Measurements from ENCODE around the gene CELF4.

Gene CELF4

GRCh38 chr18:37511721-37512298 lies 53.8 kb downstream of the CELF4 start:
- no peak for DNase-seq
- Histone ChIP-seq H3K4me1 (ENCODE audit: control insufficient read depth, insufficient read depth, low read length, poor library complexity, severe bottlenecking) (no peaks in the 10 kb centered on the region), H3K9me3 (ENCODE audit: control insufficient read depth, low read length) (no peaks in the 10 kb centered on the region), H3K4me3 (ENCODE audit: insufficient read depth, low read depth, low read length, poor library complexity, severe bottlenecking) (no peak overlapping the region), H3K36me3 (ENCODE audit: control insufficient read depth, insufficient read depth, low read length) (no peaks in the 10 kb centered on the region), H3K27me3 (replicated peaks; ENCODE audit: control insufficient read depth, insufficient read depth, low read length, poor library complexity, severe bottlenecking) (no peaks in the 10 kb centered on the region), H3K27ac (ENCODE audit: insufficient read depth, low read length, poor library complexity, severe bottlenecking) (no peak overlapping the region)

DNA sequence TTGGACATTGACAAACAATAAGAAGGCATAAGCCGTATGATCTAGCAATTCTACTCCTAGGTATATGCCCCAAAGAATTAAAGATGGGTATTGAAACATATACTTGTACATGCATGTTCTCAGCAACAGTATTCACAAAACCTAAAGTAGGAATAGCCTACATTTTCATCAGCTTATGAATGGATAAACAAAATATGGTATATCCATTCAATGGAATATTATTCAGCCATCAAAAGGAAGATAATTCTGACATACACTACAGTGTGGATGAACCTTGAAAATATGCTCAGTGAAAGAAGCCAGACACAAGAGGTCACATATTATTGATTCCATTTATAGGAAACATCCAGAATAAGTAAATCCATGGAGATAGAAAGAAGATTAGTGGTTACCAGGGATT lies 56.0 kb downstream of the CELF4 start:
- no peaks in the 10 kb centered on the region for H3K4me1 ChIP-seq (ENCODE audit: control insufficient read depth, insufficient read depth, low read length, poor library complexity, severe bottlenecking)
- no peak for DNase-seq
- no peak overlapping the region for H3K27ac ChIP-seq (ENCODE audit: insufficient read depth, low read length, poor library complexity, severe bottlenecking)
- no peaks in the 10 kb centered on the region for H3K27me3 ChIP-seq (replicated peaks; ENCODE audit: control insufficient read depth, insufficient read depth, low read length, poor library complexity, severe bottlenecking)
- no peak overlapping the region for H3K4me3 ChIP-seq (ENCODE audit: insufficient read depth, low read depth, low read length, poor library complexity, severe bottlenecking)
- no peaks in the 10 kb centered on the region for H3K36me3 ChIP-seq (ENCODE audit: control insufficient read depth, insufficient read depth, low read length)
- no peaks in the 10 kb centered on the region for H3K9me3 ChIP-seq (ENCODE audit: control insufficient read depth, low read length)

DNA sequence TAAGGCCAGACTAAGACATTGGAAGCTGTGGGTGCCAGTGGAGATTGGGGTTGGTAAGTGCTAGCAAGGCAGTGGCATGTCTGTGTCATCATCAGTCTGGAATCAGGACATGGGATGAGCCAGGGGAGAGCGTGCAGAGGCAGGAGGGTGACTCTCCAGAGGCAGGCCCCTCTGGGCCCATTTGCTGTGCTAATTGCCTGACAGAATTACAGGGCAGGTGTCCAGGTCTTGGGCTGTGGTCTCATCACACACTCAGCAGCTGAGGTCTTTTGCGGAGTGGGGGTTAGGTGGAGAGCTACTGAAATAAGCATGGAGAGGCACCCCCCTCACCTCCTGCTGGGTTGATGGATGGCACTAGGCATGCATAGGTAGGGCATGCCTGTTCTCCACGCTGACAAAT lies 57.4 kb downstream of the CELF4 start:
- no peaks in the 10 kb centered on the region for H3K27me3 ChIP-seq (replicated peaks; ENCODE audit: control insufficient read depth, insufficient read depth, low read length, poor library complexity, severe bottlenecking)
- no peaks in the 10 kb centered on the region for H3K4me1 ChIP-seq (ENCODE audit: control insufficient read depth, insufficient read depth, low read length, poor library complexity, severe bottlenecking)
- no peak overlapping the region for H3K27ac ChIP-seq (ENCODE audit: insufficient read depth, low read length, poor library complexity, severe bottlenecking)
- H3K4me3 ChIP-seq (ENCODE audit: insufficient read depth, low read depth, low read length, poor library complexity, severe bottlenecking) = no peak overlapping the region
- DNase-seq = no peak
- no peaks in the 10 kb centered on the region for H3K36me3 ChIP-seq (ENCODE audit: control insufficient read depth, insufficient read depth, low read length)
- H3K9me3 ChIP-seq (ENCODE audit: control insufficient read depth, low read length) = no peaks in the 10 kb centered on the region

DNA sequence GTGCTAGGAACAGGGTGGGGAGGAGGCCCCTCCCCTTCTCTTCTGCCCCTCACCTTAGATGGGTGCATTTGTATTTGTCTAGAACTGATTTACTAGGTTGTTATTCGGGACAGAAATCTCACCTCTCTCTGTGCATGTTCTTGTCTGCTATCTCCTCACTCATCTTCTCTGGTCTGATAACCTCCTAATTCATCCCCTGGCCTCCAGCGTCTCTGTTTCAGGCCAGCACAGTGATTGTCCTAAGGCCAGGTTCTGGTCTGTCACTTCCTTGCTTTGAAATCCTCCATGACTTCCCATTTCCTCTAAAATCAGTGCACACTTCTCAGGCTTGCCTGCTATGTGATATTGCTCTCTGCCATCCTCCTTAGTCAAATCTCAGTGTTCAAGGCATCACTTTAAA lies 58.4 kb downstream of the CELF4 start:
- Histone ChIP-seq H3K4me3 (ENCODE audit: insufficient read depth, low read depth, low read length, poor library complexity, severe bottlenecking) (no peak overlapping the region), H3K36me3 (ENCODE audit: control insufficient read depth, insufficient read depth, low read length) (no peaks in the 10 kb centered on the region), H3K4me1 (ENCODE audit: control insufficient read depth, insufficient read depth, low read length, poor library complexity, severe bottlenecking) (no peaks in the 10 kb centered on the region), H3K27ac (ENCODE audit: insufficient read depth, low read length, poor library complexity, severe bottlenecking) (no peak overlapping the region), H3K27me3 (replicated peaks; ENCODE audit: control insufficient read depth, insufficient read depth, low read length, poor library complexity, severe bottlenecking) (no peaks in the 10 kb centered on the region), H3K9me3 (ENCODE audit: control insufficient read depth, low read length) (no peaks in the 10 kb centered on the region)
- DNase-seq = no peak

DNA sequence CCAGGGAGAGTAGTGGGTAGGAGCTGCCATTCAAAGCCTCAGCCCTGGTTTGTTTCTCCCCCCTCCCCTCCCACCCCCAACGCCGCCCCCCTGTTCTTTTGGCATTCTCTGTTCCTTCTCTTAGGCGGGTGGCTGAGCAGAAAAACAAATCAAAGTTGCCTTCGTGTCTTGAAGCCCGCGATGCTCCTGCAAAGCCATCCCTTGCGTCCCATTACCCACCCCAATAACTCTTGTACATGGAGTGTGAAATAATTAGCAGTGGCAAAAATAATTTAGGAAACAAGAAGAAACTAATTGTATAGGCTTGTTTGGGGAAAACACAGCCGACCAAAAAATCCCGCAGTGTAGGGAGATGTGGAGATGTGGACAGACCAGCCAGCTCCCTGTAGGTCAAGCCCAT lies 59.6 kb downstream of the CELF4 start:
- no peak overlapping the region for H3K4me3 ChIP-seq (ENCODE audit: insufficient read depth, low read depth, low read length, poor library complexity, severe bottlenecking)
- H3K27me3 ChIP-seq (replicated peaks; ENCODE audit: control insufficient read depth, insufficient read depth, low read length, poor library complexity, severe bottlenecking) = no peaks in the 10 kb centered on the region
- no peak for DNase-seq
- no peaks in the 10 kb centered on the region for H3K9me3 ChIP-seq (ENCODE audit: control insufficient read depth, low read length)
- H3K27ac ChIP-seq (ENCODE audit: insufficient read depth, low read length, poor library complexity, severe bottlenecking) = no peak overlapping the region
- H3K4me1 ChIP-seq (ENCODE audit: control insufficient read depth, insufficient read depth, low read length, poor library complexity, severe bottlenecking) = no peaks in the 10 kb centered on the region
- no peaks in the 10 kb centered on the region for H3K36me3 ChIP-seq (ENCODE audit: control insufficient read depth, insufficient read depth, low read length)

GRCh38 chr18:37505321-37505720 lies 60.3 kb downstream of the CELF4 start:
- H3K4me3 ChIP-seq (ENCODE audit: insufficient read depth, low read depth, low read length, poor library complexity, severe bottlenecking) = no peak overlapping the region
- no peak overlapping the region for H3K27ac ChIP-seq (ENCODE audit: insufficient read depth, low read length, poor library complexity, severe bottlenecking)
- no peak for DNase-seq
- H3K27me3 ChIP-seq (replicated peaks; ENCODE audit: control insufficient read depth, insufficient read depth, low read length, poor library complexity, severe bottlenecking) = no peaks in the 10 kb centered on the region
- no peaks in the 10 kb centered on the region for H3K4me1 ChIP-seq (ENCODE audit: control insufficient read depth, insufficient read depth, low read length, poor library complexity, severe bottlenecking)
- H3K9me3 ChIP-seq (ENCODE audit: control insufficient read depth, low read length) = no peaks in the 10 kb centered on the region
- no peaks in the 10 kb centered on the region for H3K36me3 ChIP-seq (ENCODE audit: control insufficient read depth, insufficient read depth, low read length)

DNA sequence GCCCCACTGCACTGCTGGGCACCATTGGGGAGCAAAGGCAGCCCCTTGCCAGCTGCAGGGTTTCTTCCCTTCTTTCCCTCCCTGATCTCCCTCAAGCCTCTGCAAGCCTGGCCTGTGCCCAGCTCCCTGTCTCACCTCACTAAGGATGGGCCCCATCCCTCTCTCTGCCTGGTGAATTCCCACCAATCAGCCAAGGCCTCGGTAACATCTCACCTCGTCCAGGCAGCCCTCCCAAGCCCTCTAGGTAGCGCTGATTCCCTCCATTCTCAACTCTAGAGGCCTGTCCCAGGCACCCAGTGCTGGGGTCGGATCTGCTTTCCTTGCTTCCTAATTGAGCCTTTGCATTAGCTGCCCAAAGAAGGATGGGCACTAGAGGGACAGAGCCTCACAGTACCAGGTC lies 63.0 kb downstream of the CELF4 start:
- no peaks in the 10 kb centered on the region for H3K4me1 ChIP-seq (ENCODE audit: control insufficient read depth, insufficient read depth, low read length, poor library complexity, severe bottlenecking)
- DNase-seq = no peak
- no peak overlapping the region for H3K27ac ChIP-seq (ENCODE audit: insufficient read depth, low read length, poor library complexity, severe bottlenecking)
- H3K36me3 ChIP-seq (ENCODE audit: control insufficient read depth, insufficient read depth, low read length) = no peaks in the 10 kb centered on the region
- H3K27me3 ChIP-seq (replicated peaks; ENCODE audit: control insufficient read depth, insufficient read depth, low read length, poor library complexity, severe bottlenecking) = no peaks in the 10 kb centered on the region
- H3K4me3 ChIP-seq (ENCODE audit: insufficient read depth, low read depth, low read length, poor library complexity, severe bottlenecking) = no peak overlapping the region
- no peaks in the 10 kb centered on the region for H3K9me3 ChIP-seq (ENCODE audit: control insufficient read depth, low read length)

DNA sequence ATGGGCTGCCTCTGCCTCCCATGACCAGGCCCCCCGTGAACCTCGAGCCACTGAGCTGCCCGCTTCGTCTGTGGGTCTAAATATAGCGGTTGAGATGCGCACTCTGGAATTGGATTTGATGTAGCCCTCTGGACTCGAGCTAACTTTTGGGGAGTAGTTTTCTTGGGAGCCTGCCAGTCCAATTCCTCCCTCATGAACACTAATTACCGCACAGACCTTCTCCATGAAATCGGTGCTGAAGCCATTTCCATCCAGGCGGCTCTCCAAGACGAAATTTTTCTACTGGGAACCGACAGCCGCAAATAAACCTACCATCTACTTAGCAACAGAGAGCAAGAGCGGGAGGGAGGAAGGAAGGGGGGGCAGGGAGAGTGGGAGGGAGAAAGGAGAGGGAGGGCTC lies 63.6 kb downstream of the CELF4 start:
- H3K9me3 ChIP-seq (ENCODE audit: control insufficient read depth, low read length) = no peaks in the 10 kb centered on the region
- no peak overlapping the region for H3K27ac ChIP-seq (ENCODE audit: insufficient read depth, low read length, poor library complexity, severe bottlenecking)
- no peak for DNase-seq
- H3K4me3 ChIP-seq (ENCODE audit: insufficient read depth, low read depth, low read length, poor library complexity, severe bottlenecking) = no peak overlapping the region
- H3K36me3 ChIP-seq (ENCODE audit: control insufficient read depth, insufficient read depth, low read length) = no peaks in the 10 kb centered on the region
- no peaks in the 10 kb centered on the region for H3K27me3 ChIP-seq (replicated peaks; ENCODE audit: control insufficient read depth, insufficient read depth, low read length, poor library complexity, severe bottlenecking)
- H3K4me1 ChIP-seq (ENCODE audit: control insufficient read depth, insufficient read depth, low read length, poor library complexity, severe bottlenecking) = no peaks in the 10 kb centered on the region

GRCh38 chr18:37501136-37501535 lies 64.5 kb downstream of the CELF4 start:
- Histone ChIP-seq H3K4me3 (ENCODE audit: insufficient read depth, low read depth, low read length, poor library complexity, severe bottlenecking) (no peak overlapping the region), H3K36me3 (ENCODE audit: control insufficient read depth, insufficient read depth, low read length) (no peaks in the 10 kb centered on the region), H3K27ac (ENCODE audit: insufficient read depth, low read length, poor library complexity, severe bottlenecking) (no peak overlapping the region), H3K27me3 (replicated peaks; ENCODE audit: control insufficient read depth, insufficient read depth, low read length, poor library complexity, severe bottlenecking) (no peaks in the 10 kb centered on the region), H3K4me1 (ENCODE audit: control insufficient read depth, insufficient read depth, low read length, poor library complexity, severe bottlenecking) (no peaks in the 10 kb centered on the region), H3K9me3 (ENCODE audit: control insufficient read depth, low read length) (no peaks in the 10 kb centered on the region)
- DNase-seq = no peak

GRCh38 chr18:37499913-37500312 lies 65.7 kb downstream of the CELF4 start:
- no peaks in the 10 kb centered on the region for H3K9me3 ChIP-seq (ENCODE audit: control insufficient read depth, low read length)
- no peak overlapping the region for H3K27ac ChIP-seq (ENCODE audit: insufficient read depth, low read length, poor library complexity, severe bottlenecking)
- no peak for DNase-seq

DNA sequence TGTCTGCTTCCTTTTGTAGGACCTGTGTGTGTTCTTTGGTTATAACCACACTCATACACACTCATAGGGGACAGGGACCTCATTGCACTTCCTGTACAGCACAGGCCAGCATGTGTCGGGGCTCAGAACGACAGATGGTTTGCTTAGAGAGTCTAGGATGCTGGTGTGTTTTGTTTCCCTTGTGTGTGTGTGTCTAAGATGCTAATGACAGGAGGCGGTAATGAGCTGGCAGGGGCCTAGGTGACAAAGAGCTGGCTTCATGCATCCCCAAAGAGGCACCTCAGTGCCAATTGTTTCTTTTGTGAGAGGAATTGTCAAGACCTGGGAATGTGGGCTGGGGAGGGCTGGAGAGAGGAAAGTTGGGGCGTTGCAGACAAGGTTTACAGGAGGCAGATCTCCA lies 66.6 kb downstream of the CELF4 start:
- H3K9me3 ChIP-seq (ENCODE audit: control insufficient read depth, low read length) = no peaks in the 10 kb centered on the region

More at GRCh38 chr18:37499913-37500312, 65.7 kb downstream of the CELF4 start:
- H3K36me3 ChIP-seq (ENCODE audit: control insufficient read depth, insufficient read depth, low read length) = no peaks in the 10 kb centered on the region
- H3K4me1 ChIP-seq (ENCODE audit: control insufficient read depth, insufficient read depth, low read length, poor library complexity, severe bottlenecking) = no peaks in the 10 kb centered on the region
- no peaks in the 10 kb centered on the region for H3K27me3 ChIP-seq (replicated peaks; ENCODE audit: control insufficient read depth, insufficient read depth, low read length, poor library complexity, severe bottlenecking)
- H3K4me3 ChIP-seq (ENCODE audit: insufficient read depth, low read depth, low read length, poor library complexity, severe bottlenecking) = no peak overlapping the region

More for the DNA sequence above, 66.6 kb downstream of the CELF4 start:
- H3K27ac ChIP-seq (ENCODE audit: insufficient read depth, low read length, poor library complexity, severe bottlenecking) = no peak overlapping the region
- no peak for DNase-seq
- H3K4me1 ChIP-seq (ENCODE audit: control insufficient read depth, insufficient read depth, low read length, poor library complexity, severe bottlenecking) = no peaks in the 10 kb centered on the region
- no peak overlapping the region for H3K4me3 ChIP-seq (ENCODE audit: insufficient read depth, low read depth, low read length, poor library complexity, severe bottlenecking)
- H3K36me3 ChIP-seq (ENCODE audit: control insufficient read depth, insufficient read depth, low read length) = no peaks in the 10 kb centered on the region
- no peaks in the 10 kb centered on the region for H3K27me3 ChIP-seq (replicated peaks; ENCODE audit: control insufficient read depth, insufficient read depth, low read length, poor library complexity, severe bottlenecking)

All from effector memory CD4-positive, alpha-beta T cell (primary cell).